ENCODE data around the gene HACD1.

DNA sequence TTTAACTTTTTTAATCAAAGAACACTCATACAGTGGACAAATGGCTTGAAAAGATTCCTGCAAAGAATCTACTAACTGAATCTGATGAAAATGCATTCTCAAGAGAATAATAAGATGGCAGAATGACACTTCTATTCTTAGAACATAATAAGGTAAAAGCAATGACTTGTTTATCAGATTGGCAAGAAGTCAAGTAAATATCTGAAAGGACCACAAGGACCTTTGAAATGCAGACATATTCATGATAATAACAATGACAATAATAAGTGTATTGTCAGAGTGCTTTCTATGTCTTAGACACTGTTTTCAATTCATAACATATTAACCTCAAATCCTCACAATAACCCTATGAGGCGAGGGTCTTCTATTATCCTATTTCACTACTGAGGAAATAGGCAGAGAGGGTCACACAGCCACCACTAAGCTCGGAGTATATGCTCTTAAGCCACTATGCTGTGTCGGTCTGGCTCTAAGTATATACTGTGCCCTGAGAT is 10.6 kb downstream of the HACD1 start:
- TF ChIP-seq POLR2A (IDR thresholded peaks at IDR 0.05) (no peak), CTCF (IDR thresholded peaks at IDR 0.05) (no peak)

All from esophagus squamous epithelium (tissue), 4 donors.